Vagina (tissue), 2 donors: ENCODE measurements around the gene PDE3A.

Experiments used
- POLR2A ChIP-seq, 2 donors: fragments of 450-650 bp; IDR thresholded peaks; one replicate each; pipeline ENCODE4 v1.6.1; 2017; ENCODE audit warnings: antibody characterized with exemption in 2 of 2, mild to moderate bottlenecking in 2 of 2, moderate library complexity in 2 of 2
- TF ChIP-seq, protein P1 (sequence below), 3 experiments: fragments of 450-650 bp in 2 of 3; fragments of 200-600 bp in 1 of 3; sonication (generic) in 1 of 3; IDR thresholded peaks; one replicate each; pipeline ENCODE4 v1.5.1; 2017 to 2019; ENCODE audit warnings: antibody characterized with exemption in 3 of 3, mild to moderate bottlenecking in 2 of 3, moderate library complexity in 2 of 3

DNA sequence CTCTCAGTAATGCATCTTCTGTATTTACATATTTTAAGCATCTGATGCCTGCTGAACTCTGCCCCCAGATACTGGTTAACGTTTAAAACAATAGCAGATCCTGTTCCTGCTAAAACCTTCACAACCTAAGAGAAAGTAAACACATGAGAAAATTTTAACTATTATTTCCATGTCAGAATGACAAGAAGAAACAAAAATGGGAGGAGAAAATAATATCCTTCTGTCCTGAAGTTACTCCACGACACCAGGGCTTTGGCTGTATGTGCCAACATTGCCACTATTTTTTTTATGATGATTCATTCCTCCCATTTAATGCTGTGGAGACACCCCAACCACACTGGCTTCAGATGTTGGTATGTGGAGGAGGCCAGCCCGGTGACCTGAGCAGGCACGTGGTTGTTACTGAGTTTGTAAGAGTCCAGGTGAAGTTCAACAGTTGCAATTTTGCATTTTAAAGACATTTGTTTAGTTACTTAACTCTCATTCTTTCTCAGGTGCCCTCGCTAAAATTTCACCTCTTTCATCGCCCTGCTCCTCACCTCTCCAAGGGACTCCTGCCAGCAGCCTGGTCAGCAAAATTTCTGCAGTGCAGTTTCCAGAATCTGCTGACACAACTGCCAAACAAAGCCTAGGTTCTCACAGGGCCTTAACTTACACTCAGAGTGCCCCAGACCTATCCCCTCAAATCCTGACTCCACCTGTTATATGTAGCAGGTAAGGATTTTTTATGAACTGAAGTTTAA is 261.2 kb downstream of the PDE3A start:
- TF ChIP-seq POLR2A (IDR thresholded peaks at IDR 0.05), result no peak
- TF ChIP-seq, protein P1, sequence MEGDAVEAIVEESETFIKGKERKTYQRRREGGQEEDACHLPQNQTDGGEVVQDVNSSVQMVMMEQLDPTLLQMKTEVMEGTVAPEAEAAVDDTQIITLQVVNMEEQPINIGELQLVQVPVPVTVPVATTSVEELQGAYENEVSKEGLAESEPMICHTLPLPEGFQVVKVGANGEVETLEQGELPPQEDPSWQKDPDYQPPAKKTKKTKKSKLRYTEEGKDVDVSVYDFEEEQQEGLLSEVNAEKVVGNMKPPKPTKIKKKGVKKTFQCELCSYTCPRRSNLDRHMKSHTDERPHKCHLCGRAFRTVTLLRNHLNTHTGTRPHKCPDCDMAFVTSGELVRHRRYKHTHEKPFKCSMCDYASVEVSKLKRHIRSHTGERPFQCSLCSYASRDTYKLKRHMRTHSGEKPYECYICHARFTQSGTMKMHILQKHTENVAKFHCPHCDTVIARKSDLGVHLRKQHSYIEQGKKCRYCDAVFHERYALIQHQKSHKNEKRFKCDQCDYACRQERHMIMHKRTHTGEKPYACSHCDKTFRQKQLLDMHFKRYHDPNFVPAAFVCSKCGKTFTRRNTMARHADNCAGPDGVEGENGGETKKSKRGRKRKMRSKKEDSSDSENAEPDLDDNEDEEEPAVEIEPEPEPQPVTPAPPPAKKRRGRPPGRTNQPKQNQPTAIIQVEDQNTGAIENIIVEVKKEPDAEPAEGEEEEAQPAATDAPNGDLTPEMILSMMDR (IDR thresholded peaks at IDR 0.05), result no peak
